OCI-LY1 (cell line): ENCODE data around the gene GRM7.

Source experiments
- H2AFZ ChIP-seq: fragments of 200-600 bp; sonication (generic), shearing (Covaris generic); 2 replicates; pipeline ENCODE4 v1.6.0; 2014; ENCODE audit warnings: antibody characterized with exemption, mild to moderate bottlenecking, low read length
- H3F3A ChIP-seq: fragments of 200-600 bp; sonication (generic), shearing (Covaris generic); 2 replicates; pipeline ENCODE4 v1.6.0; 2014; ENCODE audit warnings: mild to moderate bottlenecking, antibody characterized with exemption, low read length, moderate library complexity; ENCODE audit not compliant: insufficient read depth
- H3K27ac ChIP-seq: fragments of 200-600 bp; sonication (generic); 2 replicates; pipeline ENCODE4 v1.5.1; 2014; ENCODE audit warnings: low read length, mixed run types, mild to moderate bottlenecking, low read depth; ENCODE audit not compliant: poor library complexity, severe bottlenecking
- H3K27me3 ChIP-seq: fragments of 200-600 bp; sonication (generic); 2 replicates; pipeline ENCODE4 v1.6.0; 2014; ENCODE audit warnings: antibody characterized with exemption, mild to moderate bottlenecking, low read length, moderate library complexity; ENCODE audit not compliant: insufficient read depth
- H3K36me3 ChIP-seq: fragments of 200-600 bp; sonication (generic); 2 replicates; pipeline ENCODE4 v1.6.1; 2014; ENCODE audit warnings: mild to moderate bottlenecking, antibody characterized with exemption, low read length, moderate library complexity, mixed read lengths; ENCODE audit not compliant: insufficient read depth
- H3K4me1 ChIP-seq: fragments of 200-600 bp; sonication (generic); 2 replicates; pipeline ENCODE4 v1.5.1; 2014; ENCODE audit warnings: mild to moderate bottlenecking, low read length, moderate library complexity; ENCODE audit not compliant: insufficient read depth, severe bottlenecking
- H3K4me2 ChIP-seq: fragments of 200-600 bp; sonication (generic), shearing (Covaris generic); 2 replicates; pipeline ENCODE4 v1.6.1; 2014; ENCODE audit warnings: low read length
- H3K4me3 ChIP-seq: fragments of 200-600 bp; sonication (generic); 2 replicates; pipeline ENCODE4 v1.5.1; 2014; ENCODE audit warnings: low read length, low read depth, mild to moderate bottlenecking, mixed read lengths; ENCODE audit not compliant: poor library complexity, severe bottlenecking
- H3K79me2 ChIP-seq: fragments of 200-600 bp; shearing (Covaris generic); 2 replicates; pipeline ENCODE4 v1.6.1; 2016; ENCODE audit warnings: mixed run types, low read length, mixed read lengths; ENCODE audit not compliant: insufficient read depth
- H3K9ac ChIP-seq: fragments of 200-600 bp; sonication (generic), shearing (Covaris generic); 2 replicates; pipeline ENCODE4 v1.6.1; 2014; ENCODE audit warnings: mild to moderate bottlenecking, low read length, mixed read lengths
- H3K9me2 ChIP-seq: fragments of 200-600 bp; sonication (generic), shearing (Covaris generic); 2 replicates; pipeline ENCODE4 v1.6.1; 2014; ENCODE audit warnings: low read depth, mild to moderate bottlenecking, low read length, mixed read lengths
- H3K9me3 ChIP-seq: fragments of 200-600 bp; shearing (Covaris generic); 2 replicates; pipeline ENCODE4 v1.6.1; 2014; ENCODE audit warnings: low read length, mixed read lengths
- H4K20me1 ChIP-seq: fragments of 200-600 bp; sonication (generic), shearing (Covaris generic); 2 replicates; pipeline ENCODE4 v1.6.0; 2016; ENCODE audit warnings: mild to moderate bottlenecking, low read length; ENCODE audit not compliant: insufficient read depth
- EZH2 ChIP-seq: fragments of 200-600 bp; sonication (generic), shearing (Covaris generic); IDR thresholded peaks from 2 replicates; pipeline ENCODE4 v1.8.0; 2017; ENCODE audit warnings: borderline replicate concordance, mixed run types, mild to moderate bottlenecking, antibody characterized with exemption, low read length, moderate library complexity, mixed read lengths
- TF ChIP-seq, protein P1 (sequence below): fragments of 200-600 bp; sonication (generic), shearing (Covaris generic); IDR thresholded peaks from 2 replicates; pipeline ENCODE4 v1.5.1; 2017; ENCODE audit warnings: mild to moderate bottlenecking, antibody characterized with exemption, low read length, moderate library complexity, mixed read lengths

Gene GRM7

DNA sequence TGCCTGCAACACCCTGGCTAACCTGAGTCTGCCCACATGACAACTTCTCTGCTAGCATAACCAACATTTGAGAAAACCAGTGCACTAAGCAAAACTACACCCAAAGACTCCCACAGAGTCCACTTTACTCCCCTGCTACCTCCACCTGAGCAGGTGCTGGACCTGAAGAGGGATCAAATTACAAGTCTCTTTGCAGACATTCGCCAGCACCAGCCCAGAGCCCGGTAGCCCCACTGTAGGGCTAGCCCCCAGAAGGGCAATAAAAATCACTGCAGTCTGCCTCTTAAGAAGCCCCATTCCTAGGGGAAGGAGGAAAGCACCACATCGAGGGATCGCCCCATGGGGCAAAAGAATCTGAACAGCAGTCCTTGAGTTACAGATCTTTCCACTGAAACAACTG lies 472.2 kb downstream of the GRM7 start:
- Histone ChIP-seq H3K27ac (no peak overlapping the region), H3K79me2 (no peaks in the 10 kb centered on the region), H3K9me3 (no peaks in the 10 kb centered on the region), H3F3A (no peaks in the 10 kb centered on the region), H3K4me1 (no peaks in the 10 kb centered on the region), H3K4me3 (no peak overlapping the region), H3K9me2 (no peaks in the 10 kb centered on the region), H3K9ac (no peak overlapping the region), H2AFZ (no peak overlapping the region), H3K4me2 (no peak overlapping the region), H3K27me3 (no peaks in the 10 kb centered on the region), H3K36me3 (no peaks in the 10 kb centered on the region), H4K20me1 (no peaks in the 10 kb centered on the region)
- TF ChIP-seq, protein P1, sequence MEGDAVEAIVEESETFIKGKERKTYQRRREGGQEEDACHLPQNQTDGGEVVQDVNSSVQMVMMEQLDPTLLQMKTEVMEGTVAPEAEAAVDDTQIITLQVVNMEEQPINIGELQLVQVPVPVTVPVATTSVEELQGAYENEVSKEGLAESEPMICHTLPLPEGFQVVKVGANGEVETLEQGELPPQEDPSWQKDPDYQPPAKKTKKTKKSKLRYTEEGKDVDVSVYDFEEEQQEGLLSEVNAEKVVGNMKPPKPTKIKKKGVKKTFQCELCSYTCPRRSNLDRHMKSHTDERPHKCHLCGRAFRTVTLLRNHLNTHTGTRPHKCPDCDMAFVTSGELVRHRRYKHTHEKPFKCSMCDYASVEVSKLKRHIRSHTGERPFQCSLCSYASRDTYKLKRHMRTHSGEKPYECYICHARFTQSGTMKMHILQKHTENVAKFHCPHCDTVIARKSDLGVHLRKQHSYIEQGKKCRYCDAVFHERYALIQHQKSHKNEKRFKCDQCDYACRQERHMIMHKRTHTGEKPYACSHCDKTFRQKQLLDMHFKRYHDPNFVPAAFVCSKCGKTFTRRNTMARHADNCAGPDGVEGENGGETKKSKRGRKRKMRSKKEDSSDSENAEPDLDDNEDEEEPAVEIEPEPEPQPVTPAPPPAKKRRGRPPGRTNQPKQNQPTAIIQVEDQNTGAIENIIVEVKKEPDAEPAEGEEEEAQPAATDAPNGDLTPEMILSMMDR = no peak
- no peak for TF ChIP-seq EZH2

DNA sequence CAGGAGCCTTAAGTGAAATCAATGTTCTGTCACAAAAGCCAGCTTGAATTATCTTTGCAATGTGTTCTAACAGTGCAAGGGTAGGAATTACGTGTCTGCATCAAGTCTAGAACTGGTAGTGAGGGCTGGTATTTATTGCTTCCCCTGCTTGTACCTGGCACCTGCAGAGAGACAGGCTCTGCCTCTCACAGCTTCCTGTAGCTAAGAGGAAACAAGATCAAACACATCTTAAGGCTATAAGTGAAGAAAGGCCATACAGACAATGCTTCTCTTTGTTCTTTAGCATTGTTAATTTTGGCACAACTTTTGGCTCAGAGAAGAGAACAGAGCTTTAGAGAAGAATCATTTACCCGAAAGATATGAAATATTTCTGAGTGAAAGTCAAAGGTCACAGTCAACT lies 479.9 kb downstream of the GRM7 start:
- Histone ChIP-seq H2AFZ (no peak overlapping the region), H3K9ac (no peak overlapping the region), H3K36me3 (no peaks in the 10 kb centered on the region), H3K27ac (no peak overlapping the region), H3K4me2 (no peak overlapping the region), H3K4me1 (no peaks in the 10 kb centered on the region), H3K79me2 (no peaks in the 10 kb centered on the region), H4K20me1 (no peaks in the 10 kb centered on the region), H3K9me2 (no peaks in the 10 kb centered on the region), H3K4me3 (no peak overlapping the region), H3F3A (no peaks in the 10 kb centered on the region), H3K9me3 (no peaks in the 10 kb centered on the region), H3K27me3 (no peaks in the 10 kb centered on the region)
- TF ChIP-seq, protein P1 = no peak
- no peak for TF ChIP-seq EZH2

DNA sequence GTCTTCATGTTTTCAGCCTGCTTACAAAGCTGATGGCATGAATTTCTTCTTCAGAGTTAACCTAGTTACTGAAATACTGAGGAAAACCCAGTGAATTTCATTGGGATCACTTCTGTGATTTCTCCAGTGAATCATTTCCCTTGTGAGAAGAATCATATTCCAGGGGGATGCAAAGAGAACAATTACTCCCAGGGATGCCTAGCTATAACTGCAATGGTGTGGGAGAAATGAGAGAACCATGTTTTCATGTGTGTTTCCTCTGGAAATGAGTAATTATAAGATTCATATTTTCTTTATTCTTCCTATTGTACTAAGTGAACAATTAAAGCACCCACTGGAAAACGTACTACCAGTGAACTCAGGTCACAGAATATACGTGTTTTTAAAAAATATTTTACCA lies 485.4 kb downstream of the GRM7 start:
- no peaks in the 10 kb centered on the region for H3K27me3 ChIP-seq
- no peak overlapping the region for H3K9ac ChIP-seq
- H3K36me3 ChIP-seq = no peaks in the 10 kb centered on the region
- no peak for TF ChIP-seq EZH2
- TF ChIP-seq, protein P1 = no peak
- no peak overlapping the region for H3K4me2 ChIP-seq
- H3K4me3 ChIP-seq = no peak overlapping the region
- no peaks in the 10 kb centered on the region for H4K20me1 ChIP-seq
- H3K79me2 ChIP-seq = no peaks in the 10 kb centered on the region
- no peak overlapping the region for H2AFZ ChIP-seq
- H3F3A ChIP-seq = no peaks in the 10 kb centered on the region
- H3K9me3 ChIP-seq = no peaks in the 10 kb centered on the region
- no peaks in the 10 kb centered on the region for H3K4me1 ChIP-seq
- H3K9me2 ChIP-seq = no peaks in the 10 kb centered on the region
- H3K27ac ChIP-seq = no peak overlapping the region
